DND-41 (cell line): ENCODE data around the gene GORASP1.

ENCODE experiments used
- EZH2 ChIP-seq: IDR thresholded peaks from 3 replicates; pipeline ENCODE4 v1.6.1; 2012; ENCODE audit warnings: borderline replicate concordance, low read depth, mild to moderate bottlenecking, moderate library complexity, low read length, inconsistent platforms; ENCODE audit not compliant: severe bottlenecking
- TF ChIP-seq, protein P1 (sequence below): IDR thresholded peaks from 2 replicates; pipeline ENCODE4 v1.5.1; 2012; ENCODE audit warnings: borderline replicate concordance, low read length, moderate library complexity, mild to moderate bottlenecking; ENCODE audit not compliant: poor library complexity, severe bottlenecking; ENCODE audit errors: extremely low read depth

DNA sequence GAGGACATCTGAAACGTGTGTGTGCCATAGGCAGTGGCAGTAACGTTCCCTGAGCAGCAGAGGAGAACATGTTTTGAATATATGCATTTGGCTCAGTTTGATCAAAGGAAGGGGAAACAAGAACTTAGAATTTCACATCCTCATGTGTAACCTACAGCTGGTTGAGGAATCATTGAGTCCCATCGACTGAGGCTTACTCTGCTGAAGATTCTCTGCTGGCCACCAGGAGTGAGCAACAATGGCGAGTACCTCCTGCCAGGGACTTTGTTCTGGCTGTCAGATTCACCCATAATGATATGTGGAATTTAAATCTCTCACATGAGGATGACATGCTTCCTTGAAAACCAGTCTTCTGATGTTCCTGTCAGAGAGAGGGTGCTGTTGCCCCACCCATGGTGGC is 21.3 kb downstream of the GORASP1 start:
- TF ChIP-seq, protein P1, sequence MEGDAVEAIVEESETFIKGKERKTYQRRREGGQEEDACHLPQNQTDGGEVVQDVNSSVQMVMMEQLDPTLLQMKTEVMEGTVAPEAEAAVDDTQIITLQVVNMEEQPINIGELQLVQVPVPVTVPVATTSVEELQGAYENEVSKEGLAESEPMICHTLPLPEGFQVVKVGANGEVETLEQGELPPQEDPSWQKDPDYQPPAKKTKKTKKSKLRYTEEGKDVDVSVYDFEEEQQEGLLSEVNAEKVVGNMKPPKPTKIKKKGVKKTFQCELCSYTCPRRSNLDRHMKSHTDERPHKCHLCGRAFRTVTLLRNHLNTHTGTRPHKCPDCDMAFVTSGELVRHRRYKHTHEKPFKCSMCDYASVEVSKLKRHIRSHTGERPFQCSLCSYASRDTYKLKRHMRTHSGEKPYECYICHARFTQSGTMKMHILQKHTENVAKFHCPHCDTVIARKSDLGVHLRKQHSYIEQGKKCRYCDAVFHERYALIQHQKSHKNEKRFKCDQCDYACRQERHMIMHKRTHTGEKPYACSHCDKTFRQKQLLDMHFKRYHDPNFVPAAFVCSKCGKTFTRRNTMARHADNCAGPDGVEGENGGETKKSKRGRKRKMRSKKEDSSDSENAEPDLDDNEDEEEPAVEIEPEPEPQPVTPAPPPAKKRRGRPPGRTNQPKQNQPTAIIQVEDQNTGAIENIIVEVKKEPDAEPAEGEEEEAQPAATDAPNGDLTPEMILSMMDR: no peak
- no peak for TF ChIP-seq EZH2
